UCSD-AML1 (cell line): Measurements from ENCODE around the gene ZCCHC4.

Experiments used
- DNase-seq: peaks from one replicate; lab custom pipeline; 2025; ENCODE audit not compliant: unreplicated experiment; lab: John Stamatoyannopoulos, UW

The ZCCHC4 gene, protein sequence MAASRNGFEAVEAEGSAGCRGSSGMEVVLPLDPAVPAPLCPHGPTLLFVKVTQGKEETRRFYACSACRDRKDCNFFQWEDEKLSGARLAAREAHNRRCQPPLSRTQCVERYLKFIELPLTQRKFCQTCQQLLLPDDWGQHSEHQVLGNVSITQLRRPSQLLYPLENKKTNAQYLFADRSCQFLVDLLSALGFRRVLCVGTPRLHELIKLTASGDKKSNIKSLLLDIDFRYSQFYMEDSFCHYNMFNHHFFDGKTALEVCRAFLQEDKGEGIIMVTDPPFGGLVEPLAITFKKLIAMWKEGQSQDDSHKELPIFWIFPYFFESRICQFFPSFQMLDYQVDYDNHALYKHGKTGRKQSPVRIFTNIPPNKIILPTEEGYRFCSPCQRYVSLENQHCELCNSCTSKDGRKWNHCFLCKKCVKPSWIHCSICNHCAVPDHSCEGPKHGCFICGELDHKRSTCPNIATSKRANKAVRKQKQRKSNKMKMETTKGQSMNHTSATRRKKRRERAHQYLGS

DNA sequence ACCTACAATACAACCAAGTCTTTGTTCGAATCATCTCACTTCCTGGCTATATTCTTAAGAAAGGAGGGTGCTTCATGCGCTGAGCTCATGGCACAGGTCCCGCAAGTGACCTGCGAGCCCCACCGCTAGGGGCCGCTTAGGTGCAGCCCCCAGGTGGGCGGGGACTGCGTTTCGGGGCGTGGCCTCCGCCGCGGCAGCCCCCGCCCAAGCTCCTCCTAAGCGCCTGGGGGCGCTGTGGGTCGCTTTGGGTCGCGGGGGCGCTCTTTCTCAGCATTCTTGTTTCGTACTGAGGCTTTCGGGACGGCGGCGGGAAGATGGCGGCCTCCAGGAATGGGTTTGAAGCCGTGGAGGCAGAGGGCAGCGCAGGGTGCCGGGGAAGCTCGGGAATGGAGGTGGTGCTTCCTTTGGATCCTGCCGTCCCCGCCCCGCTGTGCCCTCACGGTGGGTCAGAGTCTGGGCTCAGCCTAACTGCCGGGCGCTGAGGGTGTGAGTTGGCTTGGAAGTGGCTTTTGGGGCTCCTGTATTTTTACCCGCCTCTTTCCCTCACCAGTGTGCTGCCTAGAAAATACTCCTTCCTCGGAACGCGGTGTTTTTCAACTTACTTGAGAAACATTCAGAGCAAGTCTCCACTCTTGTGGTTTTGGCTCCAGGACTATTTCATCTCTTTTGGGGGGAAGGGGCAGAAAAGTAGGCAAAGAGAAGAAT, at the start of gene ZCCHC4:
ZCCHC4 (plus strand) TSS at position 279 of the 705 bp plus-strand sequence; CDS start at position 315, 36 bp downstream.
- peak; percentile 93 for DNase-seq

DNA sequence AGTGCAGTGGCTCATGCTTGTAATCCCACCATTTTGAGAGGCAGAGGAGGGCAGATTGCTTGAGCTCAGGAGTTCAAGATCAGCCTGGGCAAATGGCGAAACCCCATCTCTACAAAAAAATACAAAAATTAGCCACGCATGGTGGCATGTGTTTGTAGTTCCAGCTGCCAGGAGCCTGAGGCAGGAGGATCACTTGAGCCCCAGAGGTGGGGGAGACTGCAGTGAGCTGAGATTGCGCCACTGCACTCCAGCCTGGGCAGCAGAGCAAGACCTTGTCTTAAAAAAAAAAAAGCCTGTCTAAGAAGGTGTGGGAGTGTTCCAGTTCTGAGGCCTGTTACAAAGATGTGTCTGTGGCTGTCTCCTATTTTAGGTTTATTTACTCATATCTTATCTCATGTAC, 40.7 kb upstream of the ZCCHC4 start:
- DNase-seq: no peak

DNA sequence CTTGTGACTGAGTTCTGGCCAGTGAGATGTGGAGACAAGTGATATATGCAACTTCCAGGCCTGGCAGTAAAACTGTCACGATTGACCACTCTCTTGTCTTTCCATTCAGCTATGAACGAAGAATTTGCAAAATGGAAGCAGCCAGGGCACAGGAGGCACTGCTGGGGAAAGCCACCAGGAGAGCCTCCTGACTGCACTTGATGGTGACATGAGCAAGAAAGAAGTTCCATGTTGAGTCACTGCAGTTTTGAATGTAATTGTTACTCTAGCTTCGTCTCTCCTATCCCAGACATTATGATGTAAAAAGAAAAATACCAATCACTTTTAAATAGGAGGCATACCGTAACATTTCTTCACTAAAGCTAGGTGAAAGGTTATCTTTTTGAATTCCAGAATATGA, 32.4 kb upstream of the ZCCHC4 start:
- DNase-seq: no peak

DNA sequence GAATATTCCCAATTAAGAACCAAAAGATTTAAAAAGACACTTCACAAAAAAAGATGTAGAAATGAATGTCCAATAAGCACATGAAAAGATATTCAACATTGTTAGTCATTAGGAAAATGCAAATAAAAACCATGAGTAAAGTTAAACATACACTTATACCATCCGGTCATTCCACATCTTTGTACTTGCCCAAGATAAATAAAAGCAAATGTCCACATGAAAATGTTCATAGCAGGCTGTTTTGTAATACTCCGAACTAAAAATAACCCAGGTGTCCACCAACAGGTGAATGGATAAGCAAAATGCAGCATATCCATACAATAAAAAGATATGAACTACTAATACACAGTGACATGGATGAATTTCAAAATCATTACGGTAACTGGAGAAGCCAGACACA, 28.6 kb upstream of the ZCCHC4 start:
- no peak for DNase-seq

DNA sequence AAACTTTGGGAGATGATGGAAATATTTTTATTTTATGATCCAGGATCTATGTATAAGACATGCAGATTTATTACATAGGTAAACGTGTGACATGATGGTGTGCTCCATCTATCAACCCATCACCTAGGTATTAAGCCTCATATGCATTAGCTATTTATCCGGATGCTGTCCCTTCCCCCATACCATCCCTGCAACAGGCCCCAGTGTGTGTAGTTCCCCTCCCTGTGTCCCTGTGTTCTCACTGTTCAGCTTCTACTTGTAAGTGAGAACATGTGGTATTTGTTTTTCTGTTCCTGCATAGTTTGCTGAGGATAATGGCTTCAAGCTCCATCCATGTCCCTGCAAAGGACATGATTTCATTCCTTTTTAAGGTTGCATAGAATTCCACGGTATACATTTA, 28.1 kb upstream of the ZCCHC4 start:
- DNase-seq: no peak

DNA sequence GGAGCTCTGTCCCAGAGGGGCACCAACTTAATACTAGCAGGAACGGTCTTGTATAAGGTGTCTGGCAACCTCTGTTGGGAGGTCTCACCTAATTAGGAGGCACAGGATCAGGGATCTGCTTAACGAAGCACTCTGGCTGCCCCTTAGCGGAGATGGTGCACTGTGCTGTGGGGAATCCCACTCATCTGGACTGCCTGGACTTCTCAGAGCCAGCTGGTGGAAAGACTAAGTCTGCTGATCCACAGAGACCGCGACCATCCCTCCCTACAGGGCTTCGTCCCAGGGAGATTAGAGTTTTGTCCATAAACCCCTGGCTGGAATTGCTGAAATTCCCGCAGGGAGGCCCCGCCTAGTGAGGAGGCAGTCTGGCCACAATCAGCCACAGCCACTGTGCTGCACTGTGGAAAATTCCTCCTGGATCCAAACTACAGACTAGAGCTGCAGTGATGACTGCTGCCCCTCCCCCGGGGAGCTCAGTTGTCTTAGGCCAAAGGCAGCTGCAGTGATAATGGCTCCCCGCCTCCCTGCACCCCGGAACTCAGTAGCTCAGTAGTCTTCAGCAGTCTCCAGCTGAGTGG, 22.0 kb upstream of the ZCCHC4 start:
- no peak for DNase-seq

DNA sequence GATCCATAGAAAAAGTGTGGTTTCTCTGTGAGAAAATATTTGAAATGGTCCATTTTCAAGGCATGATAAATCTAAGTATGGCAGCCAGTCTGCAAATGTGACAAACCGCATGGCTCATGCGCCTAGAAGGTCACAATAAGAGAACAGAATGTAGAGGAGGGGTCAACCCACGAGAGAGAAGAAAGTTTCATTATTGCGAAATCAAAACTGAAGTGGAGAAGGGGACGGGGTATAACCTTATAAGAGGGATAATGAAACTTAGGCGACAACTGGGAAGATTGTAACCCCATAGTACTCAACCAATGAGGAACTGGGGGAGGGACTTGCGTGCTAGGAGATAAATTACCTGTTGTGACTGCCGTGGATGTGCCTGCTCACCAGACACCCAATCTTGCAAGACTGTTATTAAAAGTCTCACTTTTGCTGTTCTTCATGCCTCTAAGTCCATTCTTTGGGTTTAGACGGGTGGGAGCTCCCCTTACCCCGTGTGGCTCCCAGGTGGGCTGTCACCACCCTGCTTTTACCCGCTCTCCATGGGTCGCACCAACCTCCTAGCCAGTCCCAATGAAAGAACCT, 21.3 kb upstream of the ZCCHC4 start:
- DNase-seq: no peak

DNA sequence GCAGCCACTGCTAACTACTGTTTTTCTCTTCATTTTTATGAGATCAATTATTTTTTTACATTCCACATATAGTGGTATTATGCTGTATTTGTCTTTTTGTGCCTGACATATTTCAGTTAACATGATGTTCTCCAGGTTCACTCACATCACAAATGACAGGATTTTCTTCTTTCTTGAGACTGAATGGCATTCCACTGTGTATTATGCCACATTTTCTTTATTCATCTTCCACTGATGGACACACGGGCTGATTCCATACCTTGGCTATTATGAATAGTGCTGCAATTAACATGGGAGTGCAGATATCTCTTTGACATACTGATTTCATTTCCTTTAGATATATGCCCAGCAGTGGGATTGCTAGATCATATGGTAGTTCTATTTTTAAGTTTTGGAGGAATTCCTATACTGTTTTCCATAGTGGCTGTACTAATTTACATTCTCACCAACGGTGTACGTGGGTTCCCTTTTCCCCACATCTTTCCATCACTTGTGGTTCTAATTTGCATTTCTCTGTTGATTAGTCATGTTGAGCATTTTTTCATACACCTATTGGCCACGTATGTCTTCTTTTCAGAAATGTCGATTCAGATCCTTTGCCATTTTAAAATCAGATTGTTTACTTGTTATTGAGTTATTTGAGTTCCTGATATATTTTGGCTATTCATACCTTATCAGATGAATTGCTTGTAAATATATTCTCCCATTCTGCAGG, 14.9 kb upstream of the ZCCHC4 start:
- no peak for DNase-seq

DNA sequence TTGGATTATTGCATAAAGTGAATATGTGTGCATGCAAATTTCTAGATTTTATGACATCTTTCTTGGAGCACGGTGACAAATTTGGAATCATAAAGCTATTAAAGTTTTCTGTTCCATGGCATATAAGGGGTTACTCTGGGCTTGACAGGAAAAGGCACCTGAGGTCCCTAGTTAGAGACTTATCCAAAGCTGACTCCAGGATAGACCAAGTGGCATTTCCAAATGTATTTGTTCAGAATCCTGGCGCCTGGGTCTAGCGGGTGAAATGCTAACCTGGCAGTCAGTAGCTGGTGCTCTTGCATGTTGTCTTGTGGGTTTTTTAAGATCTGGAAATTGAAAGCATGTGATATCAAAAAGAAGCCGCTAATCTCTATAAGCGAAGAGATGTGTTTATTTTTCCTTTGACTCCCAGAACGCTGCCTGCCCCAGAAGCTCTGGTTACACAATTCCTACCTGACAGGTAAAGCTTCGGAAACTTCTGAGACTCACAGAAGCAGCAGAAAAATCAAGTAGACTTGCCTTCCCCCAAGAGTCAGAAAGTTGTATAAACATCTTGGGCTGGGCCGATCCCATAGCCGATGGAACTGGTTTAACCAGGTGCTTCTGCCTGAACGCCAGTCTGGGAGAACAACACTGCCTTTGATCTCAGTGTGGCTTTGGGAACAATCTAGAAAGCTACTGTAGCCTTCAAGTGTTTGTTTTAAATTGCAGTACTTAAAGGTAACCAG, 12.9 kb upstream of the ZCCHC4 start:
- no peak for DNase-seq

DNA sequence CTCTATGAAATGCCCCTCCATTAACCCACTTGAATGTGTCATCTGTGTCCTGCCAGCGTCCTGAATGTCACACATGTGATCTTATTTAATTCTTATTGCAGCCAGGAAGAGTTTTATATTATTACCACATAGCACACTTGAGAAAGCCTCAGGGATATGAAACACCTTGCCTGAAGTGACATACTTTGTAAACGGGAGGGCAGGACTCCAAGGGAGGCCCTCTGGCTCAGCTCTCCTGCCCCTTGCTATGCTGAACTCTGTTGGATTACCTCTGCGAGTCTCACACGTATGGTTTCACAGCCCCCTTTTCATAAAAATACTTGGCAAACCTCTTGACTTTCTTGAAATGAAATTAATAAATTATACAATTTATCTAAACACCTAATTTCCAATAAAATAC, 11.1 kb upstream of the ZCCHC4 start:
- DNase-seq: no peak

DNA sequence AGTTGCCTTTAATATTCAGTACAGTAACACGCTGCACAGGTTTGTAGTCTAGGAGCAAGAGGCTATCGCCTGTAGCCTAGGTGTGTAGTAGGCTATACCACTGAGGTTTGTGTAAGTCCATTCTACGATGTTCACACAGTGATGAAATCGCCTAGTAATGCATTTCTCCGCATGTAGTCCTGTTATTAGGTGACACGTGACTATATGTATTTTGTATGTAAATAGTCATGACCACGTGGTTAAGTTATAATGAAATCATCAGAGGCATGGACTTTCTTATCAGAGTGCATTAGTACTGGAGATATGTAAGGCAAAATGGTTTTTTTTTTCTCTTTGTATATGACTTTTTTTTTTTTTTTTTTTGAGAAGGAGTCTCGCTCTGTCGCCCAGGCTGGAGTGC, 9.9 kb upstream of the ZCCHC4 start:
- DNase-seq: no peak

DNA sequence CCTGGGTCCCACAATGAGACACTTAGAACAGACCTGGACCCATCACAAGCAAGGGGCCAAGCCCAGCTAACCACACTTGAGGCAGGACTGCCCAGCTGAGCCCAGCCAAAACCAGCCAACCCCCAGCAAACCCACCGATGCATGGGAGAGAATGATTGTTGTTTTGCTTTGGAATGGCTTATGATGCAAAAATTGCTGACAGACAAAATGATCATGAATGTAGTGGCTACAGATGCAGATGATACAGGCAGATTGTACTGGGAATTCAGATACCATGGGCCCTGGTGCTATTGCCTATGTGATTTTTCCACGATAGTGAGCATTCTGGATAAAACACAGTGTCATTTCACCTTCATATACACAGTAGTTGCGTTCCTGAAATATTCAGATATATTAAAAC, 9.0 kb upstream of the ZCCHC4 start:
- DNase-seq: no peak

DNA sequence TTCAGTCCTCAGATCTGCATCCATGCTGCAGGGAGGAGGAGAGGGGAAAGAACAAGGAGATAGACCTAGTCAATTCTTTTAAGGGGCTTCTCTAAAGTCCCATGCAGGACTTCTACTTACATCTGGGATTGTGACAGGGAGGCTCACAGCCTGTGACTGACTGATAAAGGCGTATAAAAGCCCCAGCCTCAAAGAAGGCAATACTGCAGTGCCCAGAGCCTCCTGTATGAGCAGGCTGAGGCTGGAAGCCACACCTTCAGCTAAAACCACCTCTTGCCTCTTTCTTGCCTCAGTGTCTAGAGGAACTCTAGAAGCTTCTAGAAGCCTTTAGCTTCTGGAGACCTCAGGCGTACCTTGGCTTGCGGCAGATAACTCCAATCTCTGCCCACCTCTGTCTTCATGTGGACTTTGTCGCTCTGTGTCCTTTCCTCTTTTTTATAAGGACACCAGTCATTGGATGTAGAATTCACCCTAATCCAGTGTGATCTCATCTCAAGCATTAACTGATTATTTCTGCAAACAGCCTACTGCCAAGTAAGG, 6.0 kb upstream of the ZCCHC4 start:
- DNase-seq: no peak

DNA sequence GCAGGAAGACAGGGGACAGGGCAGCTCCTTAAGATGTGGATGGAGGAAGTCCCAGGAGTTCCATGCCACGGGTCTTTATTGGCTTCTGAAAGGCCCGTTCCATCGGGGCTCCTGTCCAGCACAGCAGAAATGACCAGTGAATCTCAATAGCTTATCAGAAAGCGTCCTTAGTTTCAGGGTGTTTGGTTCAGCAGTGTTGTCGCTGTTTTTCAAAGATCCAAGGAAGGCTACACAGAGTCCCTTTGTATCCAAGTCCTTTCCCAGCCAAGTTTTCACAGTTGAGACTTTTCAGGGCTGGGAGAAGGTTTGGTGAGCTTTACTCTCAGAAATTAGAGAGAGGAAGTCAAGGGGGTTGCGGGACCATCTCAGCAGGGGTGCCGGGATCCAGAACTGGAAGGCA, 5.0 kb upstream of the ZCCHC4 start:
- no peak for DNase-seq

DNA sequence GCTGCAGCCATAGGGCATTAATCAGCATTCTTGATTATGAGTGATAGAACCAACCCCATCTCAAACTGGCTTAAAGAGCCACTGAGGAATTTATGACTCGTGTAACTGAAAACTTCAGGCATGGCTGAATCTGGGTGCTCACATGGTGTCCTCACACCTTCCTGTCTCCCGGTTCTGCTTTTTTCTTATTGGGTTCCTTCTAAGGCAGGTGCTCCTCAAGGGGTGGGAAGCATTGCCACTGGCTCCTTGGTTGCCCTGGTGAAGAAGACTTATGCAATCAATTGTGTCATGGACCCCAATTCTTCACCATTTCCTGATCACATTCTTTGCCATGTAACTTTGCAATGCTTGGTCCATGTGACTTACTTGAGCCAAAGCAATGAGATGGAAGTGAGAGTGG, 4.3 kb upstream of the ZCCHC4 start:
- DNase-seq: no peak

DNA sequence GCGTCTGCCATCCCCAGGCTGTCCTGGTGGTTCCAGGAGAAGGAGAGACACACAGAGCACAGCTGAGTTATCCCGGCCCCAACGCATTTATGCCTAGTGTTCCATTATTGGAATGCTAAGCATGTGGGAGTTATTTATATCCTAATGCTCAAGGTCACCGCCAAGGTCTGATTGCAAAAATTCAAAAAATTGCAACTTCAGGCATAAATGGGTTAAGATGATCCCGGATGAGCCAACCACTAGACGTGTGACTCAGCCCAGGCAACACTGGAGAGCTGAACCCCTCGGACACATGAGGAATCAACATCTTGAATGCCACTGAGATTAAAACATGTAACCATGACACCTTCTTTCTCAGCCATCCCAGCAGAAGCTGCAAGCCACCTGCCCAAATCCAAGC, 3.8 kb upstream of the ZCCHC4 start:
- DNase-seq: no peak

DNA sequence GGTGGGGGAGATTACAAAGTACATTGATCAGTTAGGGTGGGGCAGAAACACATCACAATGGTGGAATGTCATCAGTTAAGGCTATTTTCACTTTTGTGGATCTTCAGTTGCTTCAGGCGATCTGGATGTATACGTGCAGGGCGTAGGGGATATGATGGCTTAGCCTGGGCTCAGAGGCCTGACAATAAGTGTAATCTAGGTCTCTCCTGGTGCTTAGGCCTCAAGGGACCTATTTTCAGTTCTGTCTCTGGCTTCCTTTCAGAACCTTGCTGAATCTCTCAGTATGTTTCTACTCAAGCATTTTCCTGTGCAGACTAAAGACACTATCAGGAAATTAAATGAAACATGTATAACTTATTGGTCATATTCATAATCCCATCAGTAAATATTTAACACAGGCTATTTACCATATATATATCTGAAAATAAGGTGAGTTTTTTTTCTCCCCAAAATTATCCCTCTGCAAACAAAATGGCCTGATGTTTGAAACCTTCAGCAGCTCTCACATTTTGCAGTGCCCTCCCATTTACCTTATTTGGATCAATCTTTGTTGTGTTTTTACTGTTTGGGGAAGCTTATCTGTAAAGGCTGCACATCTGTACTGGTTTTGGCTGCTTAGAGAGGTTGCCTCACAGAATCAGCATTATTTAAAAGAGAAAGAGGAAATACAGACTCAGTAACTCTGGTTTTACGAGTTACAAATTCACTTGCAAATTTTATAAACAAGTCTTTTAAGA, 2.3 kb upstream of the ZCCHC4 start:
- DNase-seq: no peak

DNA sequence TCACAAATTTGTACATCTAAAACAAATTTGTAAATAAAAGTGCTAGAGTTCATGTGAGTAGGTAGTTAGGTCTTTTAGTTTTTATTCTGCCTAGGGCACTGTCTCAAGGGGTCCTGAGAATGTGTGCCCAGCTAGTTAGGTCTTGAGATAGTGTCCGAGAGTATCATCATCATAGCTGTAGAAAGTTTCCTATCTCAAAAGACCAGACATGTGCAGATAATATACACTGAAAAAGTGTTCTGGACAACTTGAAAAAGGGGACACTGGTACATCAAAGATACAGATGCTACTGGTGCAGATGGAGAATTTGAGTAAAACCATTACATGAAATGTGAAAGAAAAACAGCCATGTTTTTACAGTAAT, 1.8 kb upstream of the ZCCHC4 start:
- DNase-seq: no peak

DNA sequence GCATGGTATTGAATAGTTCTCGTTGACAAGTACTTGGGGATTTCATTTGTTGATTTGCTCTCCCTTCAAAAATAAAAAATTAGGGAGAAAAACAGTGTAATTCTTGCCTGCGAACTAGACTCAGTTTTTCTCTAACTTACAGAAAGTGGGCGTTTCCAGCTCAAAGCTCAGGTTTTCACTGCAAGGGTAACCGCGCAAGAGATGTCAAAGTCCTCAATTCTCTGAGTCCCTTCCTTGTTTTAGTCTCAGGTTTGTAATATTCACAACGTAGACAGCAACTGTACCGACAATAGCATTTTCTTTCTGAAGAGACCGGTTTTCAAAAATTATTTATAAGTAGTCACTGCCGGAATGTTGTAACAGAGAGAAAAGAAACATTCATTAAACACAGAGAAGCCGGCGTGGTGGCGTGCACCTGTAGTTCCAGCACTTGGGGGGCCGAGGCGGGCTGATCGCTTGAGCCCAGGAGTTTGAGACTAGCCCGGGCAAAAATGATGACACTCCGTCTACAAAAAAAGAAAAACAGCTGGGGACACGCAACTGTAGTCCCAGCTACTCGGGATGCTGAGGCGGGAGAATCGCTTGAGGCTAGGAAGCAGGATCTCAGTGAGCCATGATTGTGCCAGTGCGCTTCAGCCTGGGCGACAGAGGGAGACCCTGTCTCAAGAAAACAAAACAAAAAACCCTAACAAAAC, 774 bp downstream of the ZCCHC4 start:
- no peak for DNase-seq
